Occipital lobe (tissue), 2 donors: Measurements from ENCODE around the gene TUBB6. TPM values are rescaled to one million over a fixed set of nuclear protein-coding genes. Genes with fewer than 3 reads are reported as not detected.

ENCODE experiments used
- DNase-seq: peaks from one replicate; lab custom pipeline; 2025; lab: John Stamatoyannopoulos, UW
- total RNA-seq: library from RNA; depleted of rRNA; stranded (reverse); fragments of >200 nt; gene quantifications from one replicate; pipeline ENCODE4 v1.2.3, GENCODE V29; 2014

The TUBB6 gene
- total RNA-seq, 1 donor from 2014 or later: 36.8 TPM

DNA sequence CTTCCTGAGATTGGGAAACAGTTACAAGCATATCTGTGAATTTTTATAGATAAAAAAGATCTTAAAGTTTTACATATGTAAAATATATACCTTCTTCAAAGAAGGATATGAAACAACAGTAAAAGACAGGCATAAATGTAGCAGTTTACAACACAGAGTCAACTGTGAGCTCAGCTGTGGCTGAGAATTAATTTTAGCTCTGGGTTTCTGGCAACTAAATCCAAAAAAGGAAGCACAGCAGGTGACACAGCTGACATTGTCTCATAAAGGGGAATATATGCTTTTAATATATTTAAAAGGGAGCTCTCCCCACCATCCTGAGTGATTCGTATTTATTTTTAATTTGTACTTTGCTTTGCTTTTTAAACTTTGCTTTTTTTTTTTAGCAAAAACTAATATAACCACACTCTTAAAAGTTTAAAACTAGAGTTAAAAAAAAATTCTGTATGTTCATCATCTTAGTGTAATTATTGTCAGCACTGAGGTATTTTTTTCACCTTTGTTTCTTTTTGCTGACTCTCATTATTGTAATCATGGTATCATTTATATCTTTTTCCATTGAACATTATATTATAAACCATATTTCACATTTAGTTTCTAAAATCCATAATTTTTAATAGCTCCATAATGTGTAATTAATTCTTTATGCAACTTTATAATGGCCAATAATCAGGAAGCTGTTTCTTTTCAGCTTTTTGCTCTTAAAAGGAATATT lies 6.7 kb downstream of the TUBB6 start:
- no peak for DNase-seq

GRCh38 chr18:12315490-12315889 lies 7.4 kb downstream of the TUBB6 start:
- DNase-seq: no peak

- no peak for DNase-seq
These were observed 7.9 kb downstream of the TUBB6 start for GRCh38 chr18:12315911-12316310.

DNA sequence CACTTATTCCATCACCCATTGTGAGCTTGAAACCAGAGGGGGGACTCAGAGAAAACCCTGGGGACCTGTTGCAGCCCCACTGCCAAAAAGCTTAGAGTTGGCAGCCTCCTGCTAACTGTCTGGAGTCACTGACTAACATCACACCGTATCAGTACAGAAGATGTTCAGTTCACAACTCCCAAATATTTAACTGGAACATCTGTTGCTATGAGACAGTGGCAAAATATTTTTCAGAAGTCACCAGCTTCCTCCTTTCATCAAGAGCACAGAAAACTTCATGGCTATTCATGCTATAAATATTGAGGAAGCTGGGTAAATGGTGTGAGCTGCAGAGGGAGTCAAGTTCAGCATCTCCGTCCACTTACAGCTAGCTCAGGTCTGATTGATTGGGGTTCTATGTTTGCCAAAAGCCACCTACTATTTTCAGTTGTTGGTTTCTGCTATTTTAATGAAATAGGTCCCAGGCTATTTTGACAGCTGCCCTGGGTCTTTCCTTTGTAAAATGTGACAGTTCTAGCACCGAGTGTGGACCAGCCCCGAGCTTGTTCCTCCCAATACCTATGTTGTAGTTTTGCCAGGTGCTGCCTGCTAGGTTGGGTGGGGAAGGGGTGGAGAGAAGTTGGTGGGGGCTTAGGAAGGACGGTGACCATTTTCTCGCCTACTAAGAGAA lies 9.8 kb downstream of the TUBB6 start:
- DNase-seq: no peak

DNA sequence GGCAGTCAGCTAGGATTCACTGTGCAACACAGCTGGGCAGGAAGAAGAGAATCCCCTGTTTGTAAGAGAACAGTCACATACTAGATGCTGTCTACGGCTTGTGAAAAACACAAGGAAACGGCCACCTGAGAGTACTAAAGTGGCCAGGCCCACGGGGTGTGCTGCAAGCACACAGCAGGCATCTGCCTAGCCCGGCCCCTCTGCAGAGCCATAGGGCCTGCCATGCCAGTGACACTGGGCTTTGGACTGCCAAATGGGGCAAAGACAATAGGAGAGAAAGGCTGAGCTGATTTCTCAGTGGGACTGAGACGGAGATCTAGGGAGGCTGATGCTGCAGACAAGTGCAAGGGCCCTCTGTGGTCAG lies 10.3 kb downstream of the TUBB6 start:
- no peak for DNase-seq

DNA sequence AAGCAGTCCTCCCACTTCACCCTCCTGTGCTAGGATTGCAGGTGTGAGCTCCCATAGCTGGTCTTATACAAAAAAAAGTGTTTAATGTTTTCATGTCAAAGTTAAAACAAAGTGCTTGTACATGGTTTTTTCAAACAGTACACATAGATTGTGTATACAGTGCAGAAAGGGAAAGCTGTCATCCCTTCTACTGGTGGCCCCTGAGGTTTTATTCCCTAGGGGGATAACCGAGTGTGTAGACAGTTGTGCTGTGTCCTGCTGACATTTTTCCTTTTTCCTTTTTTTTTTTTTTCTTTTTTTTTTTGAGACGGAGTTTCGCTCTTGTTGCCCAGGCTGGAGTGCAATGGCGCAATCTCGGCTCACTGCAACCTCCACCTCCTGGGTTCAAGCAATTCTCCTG lies 10.8 kb downstream of the TUBB6 start:
- DNase-seq: no peak

GRCh38 chr18:12321333-12321732 lies 13.3 kb downstream of the TUBB6 start:
- no peak for DNase-seq

DNA sequence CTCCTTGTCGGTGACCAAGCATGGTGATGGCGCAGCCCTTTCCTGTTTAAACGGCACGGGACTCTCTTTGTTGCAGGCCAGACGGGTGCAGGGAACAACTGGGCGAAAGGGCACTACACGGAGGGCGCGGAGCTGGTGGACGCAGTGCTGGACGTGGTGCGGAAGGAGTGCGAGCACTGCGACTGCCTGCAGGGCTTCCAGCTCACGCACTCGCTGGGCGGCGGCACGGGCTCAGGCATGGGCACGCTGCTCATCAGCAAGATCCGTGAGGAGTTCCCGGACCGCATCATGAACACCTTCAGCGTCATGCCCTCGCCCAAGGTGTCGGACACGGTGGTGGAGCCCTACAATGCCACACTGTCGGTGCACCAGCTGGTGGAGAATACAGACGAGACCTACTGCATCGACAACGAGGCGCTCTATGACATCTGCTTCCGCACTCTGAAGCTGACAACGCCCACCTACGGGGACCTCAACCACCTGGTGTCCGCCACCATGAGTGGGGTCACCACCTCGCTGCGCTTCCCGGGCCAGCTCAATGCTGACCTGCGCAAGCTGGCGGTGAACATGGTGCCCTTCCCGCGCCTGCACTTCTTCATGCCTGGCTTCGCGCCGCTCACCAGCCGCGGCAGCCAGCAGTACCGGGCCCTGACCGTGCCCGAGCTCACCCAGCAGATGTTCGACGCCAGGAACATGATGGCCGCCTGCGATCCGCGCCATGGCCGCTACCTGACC lies 17.1 kb downstream of the TUBB6 start:
- no peak for DNase-seq

GRCh38 chr18:12325726-12326245 lies 17.7 kb downstream of the TUBB6 start:
- DNase-seq: no peak

GRCh38 chr18:12326711-12327460 lies 18.8 kb downstream of the TUBB6 start:
- DNase-seq: no peak

DNA sequence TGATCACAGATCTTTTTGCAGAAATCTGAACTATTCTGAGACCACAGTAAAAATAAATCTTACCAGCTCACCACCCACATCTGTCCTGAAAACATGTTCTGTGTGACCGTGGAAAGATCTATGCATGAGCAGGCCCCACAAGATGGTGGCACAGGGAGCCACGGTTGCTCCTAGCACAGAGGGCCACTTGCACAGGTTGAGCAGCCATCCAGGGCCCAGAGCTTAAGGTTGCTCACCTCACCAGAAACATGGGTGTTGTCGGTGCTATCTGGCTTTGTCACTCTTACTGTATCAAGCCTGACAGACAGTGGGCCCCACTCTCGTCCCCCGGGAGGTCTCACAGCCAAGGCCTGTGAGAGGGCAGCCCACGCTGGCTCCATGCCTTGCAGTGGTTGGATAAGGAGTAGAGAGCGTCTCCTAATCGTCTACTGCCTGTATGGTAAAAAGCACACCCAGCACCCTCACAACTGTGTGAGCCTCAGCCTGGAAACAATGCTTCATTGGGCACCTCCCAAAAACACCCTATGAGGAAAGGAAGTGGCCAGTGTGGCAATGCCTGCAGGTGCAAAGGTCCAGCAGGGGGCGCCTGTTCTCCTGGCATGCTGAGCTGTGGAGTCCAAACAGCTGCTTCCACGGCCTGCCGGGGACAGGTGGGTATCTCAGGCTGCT lies 19.6 kb downstream of the TUBB6 start:
- DNase-seq: no peak

DNA sequence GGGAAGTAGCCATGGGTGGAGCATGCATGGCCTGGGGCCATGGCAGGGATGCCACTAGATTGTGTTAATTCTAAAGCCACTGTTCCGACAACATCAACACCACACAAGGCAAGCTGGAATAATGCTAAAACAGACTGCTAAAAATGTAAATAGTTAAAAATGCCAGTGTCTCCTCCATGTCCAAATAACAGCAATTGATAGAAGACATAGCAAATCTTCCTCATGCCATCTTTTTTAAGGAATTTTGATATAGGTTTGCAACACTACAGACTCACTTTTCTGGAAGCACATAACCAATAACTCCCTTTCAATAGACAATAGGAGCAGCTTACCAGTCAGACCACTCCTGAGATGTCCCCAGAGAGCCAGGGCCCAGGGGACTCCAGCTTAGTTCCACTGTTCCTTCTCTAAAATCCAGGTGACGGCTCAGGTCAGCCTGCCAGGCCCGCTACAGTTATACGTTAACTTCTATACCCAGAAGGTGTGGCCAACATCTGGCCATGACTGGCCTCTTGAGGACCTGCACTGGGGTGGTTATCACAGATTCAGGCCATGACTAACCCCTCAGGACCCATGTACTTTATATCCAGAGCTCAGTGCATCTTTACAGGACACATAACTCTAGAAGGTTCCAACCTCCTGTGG lies 20.3 kb downstream of the TUBB6 start:
- DNase-seq: no peak

- DNase-seq: no peak
These were observed 21.2 kb downstream of the TUBB6 start for GRCh38 chr18:12329125-12329698.

DNA sequence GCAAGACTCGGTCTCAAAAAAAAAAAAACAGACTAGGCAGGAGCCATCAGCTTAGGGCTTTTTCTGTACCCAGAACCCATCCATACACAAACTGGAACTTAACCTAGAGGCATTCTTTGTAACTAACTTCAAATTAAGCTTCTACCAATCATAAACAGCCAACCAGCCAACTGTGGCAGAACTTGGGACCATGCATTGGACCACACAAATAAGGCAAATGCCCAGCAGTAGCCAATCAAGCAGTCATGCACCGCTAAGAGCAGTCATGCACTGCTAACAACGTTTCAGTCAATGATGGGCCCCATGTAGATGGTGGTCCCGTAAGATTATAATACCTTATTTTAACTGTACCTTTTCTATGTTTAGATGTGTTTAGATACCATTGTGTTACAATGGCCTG lies 22.7 kb downstream of the TUBB6 start:
- no peak for DNase-seq

GRCh38 chr18:12333506-12334290 lies 25.7 kb downstream of the TUBB6 start:
- no peak for DNase-seq

DNA sequence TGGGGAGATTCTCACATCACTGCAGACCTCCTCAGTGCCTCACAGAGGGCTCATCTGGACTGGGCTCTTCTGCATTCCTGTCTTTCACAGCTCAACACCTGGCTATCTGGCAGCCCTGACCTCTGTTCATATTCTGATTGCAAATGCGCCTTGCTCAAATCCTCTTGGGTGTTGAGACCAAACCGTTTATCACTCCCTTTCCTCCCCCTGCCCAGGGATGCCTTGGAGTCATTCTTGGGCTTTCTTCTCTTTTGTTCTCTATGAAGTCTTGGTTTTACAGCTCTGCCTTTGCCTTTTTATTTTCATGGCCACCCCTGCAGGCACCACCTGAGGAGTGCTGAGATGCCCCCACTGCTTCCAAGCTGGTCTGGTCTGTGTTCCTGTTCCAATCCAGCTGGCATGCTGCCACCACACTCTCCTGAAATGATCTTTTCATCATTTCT lies 26.3 kb downstream of the TUBB6 start:
- no peak for DNase-seq

- DNase-seq: no peak
These were observed 26.8 kb downstream of the TUBB6 start for GRCh38 chr18:12334863-12335262.

DNA sequence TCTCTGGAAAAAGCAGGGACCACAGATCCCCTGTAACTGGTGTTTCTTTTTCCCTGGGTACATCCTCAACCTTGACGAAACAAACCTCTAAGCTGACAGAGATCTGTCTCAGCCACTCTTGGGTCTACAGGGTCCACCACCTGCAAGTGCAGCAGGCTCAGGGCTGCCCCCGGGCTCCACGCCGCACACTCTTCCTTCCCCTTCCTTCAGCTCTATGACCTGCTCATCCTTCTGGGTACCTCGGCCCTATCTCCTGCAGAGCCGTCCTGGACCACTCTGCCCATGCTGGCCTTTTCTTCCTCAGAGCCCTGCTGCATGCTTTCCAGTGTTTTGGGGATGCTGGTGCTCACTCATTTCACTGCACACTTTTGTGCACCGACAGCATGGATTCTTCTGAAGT lies 27.5 kb downstream of the TUBB6 start:
- no peak for DNase-seq

DNA sequence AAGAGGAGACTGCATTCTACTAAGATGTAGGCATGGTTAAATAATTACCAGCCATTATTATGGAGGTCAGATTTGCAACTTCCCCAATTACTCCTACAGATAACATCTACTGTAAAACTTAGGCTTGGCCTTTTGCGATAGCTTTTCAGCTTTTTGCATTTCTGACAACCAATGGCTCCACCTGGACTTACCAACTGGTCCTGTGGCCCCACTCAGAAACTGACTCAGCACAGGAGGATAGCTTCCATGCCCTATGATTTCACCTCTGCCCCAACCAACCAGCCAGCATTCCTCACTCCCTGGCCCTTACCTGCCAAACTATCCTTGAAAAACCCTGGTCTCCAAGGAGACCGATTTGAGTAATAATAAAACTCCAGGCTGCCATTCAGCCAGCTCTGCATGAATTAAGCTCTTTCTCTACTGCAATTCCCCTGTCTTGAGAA lies 28.2 kb downstream of the TUBB6 start:
- no peak for DNase-seq
